ENCODE measurements around the gene TOM1L1. TPM values are rescaled to one million over a fixed set of nuclear protein-coding genes. Genes with fewer than 3 reads are reported as not detected.

Gene TOM1L1
- polyA plus RNA-seq, 3 donors: 85.7 to 111 (median 108) TPM

DNA sequence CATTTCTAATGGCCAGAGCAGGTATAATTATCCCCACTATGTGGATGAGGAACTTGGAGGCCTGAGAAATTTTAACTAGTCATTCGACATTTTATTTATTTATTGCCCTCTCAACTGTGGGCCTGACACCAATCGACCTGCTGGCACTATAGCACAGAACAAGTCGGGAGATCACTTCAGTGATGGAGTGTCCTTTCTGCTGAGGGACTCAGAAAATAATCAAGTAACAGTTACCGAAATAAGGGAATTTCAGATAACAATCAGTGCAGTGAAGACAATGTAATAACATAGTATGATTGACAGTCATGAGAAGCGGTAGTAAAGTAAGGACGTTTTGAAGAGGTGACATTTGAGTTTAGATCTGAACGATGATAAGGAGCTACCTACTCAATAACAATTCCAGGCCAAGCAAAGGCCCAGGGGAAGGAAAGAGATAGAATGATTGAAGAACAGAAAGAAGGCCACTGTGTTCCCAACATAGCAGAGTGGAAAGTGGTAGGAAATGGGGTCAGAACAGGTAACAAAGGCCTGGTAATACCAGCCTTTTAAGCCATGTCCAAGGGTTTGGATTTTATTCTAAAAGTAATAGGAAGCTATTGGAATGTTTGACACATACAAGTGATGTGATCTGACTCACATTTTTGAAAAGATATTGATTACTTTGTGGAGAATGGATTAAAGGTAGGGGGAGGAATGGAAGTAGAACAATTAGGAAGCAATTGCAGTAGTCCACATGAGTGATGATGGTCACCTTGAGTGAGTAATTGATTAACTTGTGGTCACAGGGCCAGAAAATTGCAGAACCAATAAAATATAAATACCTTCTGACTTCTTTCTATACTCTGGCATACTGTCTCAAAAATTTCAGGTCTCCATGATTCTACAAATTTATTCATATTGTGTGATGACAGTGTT lies 69.3 kb downstream of the TOM1L1 start:
- no peak for DNase-seq (ENCODE audit: extremely low read depth in 1 of 11, low read depth in 9 of 11, low spot score in 4 of 11)

DNA sequence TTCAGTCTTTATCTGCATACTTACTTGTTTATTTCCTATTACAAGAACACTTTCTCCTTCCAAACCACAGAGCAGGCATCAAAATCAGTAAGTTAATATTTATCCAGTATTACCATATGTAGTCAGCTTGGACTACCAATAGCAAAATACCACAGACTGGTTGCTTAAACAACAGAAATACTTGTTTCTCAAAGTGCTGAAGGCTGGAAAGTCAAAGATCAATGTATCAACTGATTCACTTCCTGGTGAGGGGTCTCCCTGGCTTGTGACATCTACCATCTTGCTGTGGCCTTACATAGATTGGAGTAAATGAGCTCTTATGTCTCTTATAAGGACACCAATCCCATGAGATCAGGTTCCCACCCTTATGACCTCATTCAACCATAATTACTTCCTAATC lies 70.5 kb downstream of the TOM1L1 start:
- no peak for DNase-seq (ENCODE audit: extremely low read depth in 1 of 11, low read depth in 9 of 11, low spot score in 4 of 11)

DNA sequence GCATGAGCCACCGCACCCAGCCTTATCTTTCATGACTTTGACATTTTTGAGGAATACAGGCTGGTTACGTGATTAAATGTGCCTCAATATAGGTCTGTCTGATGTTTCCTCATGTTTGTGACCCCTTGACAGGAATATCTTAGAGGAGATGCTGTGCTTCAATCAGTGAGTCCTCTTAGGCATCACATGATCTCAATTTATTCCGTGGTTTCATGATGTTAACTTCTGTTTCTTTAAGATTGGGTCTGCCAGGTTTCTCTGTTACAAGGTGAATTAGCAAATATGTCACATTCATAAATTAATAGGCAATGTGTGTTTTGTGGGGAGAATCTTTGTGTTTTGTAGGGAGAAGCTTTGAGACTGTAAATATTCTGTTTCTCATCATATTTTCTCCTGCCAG lies 71.2 kb downstream of the TOM1L1 start:
- DNase-seq (ENCODE audit: extremely low read depth in 1 of 11, low read depth in 9 of 11, low spot score in 4 of 11): no peak

- DNase-seq (ENCODE audit: extremely low read depth in 1 of 11, low read depth in 9 of 11, low spot score in 4 of 11): no peak
Observed at GRCh38 chr17:54972406-54973138, 71.9 kb downstream of the TOM1L1 start.

- no peak for DNase-seq (ENCODE audit: extremely low read depth in 1 of 11, low read depth in 9 of 11, low spot score in 4 of 11)
Observed at GRCh38 chr17:54974759-54975158, 74.1 kb downstream of the TOM1L1 start.

DNA sequence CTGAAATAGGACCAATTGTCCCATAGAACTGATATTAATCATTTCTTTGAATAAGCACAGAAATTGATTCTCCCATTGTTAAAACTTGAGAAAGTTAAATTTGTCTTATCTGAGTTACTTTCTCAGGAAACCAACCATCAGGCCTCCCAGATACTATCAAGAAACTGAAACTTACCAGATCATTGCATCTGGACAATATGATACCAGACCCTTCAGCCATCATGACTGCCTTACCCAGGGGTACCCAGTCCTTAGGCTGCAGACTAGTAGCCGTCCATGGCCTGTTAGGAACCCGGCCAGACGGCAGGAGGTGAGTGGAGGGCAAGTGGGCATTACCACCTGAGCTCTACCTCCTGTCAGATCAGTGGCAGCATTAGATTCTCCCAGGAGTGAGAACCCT lies 75.7 kb downstream of the TOM1L1 start:
- no peak for DNase-seq (ENCODE audit: extremely low read depth in 1 of 11, low read depth in 9 of 11, low spot score in 4 of 11)

GRCh38 chr17:54977744-54978143 lies 77.1 kb downstream of the TOM1L1 start:
- no peak for DNase-seq (ENCODE audit: extremely low read depth in 1 of 11, low read depth in 9 of 11, low spot score in 4 of 11)

DNA sequence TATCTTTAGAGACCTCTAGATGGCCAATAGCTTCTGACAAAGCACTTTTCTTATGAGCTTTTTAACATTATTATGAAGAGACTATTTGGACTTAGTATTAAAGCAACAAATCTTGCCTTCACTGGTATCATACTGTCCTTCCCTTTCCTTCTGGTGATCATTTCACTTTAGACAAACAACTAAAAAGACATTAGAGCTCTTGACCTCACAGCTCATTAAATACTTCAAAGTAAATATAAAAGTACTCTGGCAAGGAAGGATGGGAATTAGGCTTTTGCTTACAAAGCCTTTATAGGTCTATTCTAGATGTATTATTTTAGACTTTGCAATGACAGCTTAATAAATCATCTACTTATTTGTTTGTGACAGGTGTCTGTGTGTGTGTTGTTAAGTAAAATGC lies 79.0 kb downstream of the TOM1L1 start:
- no peak for DNase-seq (ENCODE audit: extremely low read depth in 1 of 11, low read depth in 9 of 11, low spot score in 4 of 11)

DNA sequence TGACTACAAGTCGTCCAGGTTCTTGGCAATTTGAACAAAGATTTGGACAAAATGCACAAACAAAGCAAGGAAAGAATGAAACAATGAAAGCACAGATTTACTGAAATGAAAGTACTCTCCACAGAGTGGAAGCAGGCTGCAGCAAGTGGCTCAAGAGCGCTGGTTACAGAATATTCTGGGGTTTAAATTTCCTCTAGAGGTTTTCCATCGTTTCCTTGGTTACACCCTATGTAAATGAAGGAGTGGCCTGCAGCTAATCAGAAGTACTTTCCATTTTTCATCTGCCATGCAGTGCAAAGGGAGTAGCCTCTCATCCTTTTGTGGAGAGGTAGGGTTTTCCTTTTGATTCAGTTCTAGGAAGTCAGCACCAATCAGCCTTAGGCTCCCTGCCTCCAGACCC lies 79.7 kb downstream of the TOM1L1 start:
- no peak for DNase-seq (ENCODE audit: extremely low read depth in 1 of 11, low read depth in 9 of 11, low spot score in 4 of 11)

GRCh38 chr17:54982399-54982798 lies 81.7 kb downstream of the TOM1L1 start:
- no peak for DNase-seq (ENCODE audit: extremely low read depth in 1 of 11, low read depth in 9 of 11, low spot score in 4 of 11)

DNA sequence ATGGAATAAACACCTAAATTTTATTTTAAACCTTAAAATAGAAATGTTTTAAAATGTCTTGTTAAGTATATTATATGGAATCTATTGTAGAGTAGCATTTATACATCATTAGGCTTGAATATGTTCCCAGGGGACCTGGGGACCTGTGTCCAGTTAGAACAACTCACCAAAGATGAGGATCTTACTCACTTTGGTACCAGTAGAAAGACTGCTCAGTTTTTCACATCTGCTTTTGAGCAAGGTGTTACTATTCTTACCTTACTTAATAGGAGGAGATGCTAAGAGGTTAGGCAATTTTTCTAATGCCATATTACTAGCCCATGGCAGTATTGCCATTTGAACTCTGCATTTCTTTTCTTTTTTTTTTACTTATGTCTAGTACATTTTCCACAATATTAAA lies 82.6 kb downstream of the TOM1L1 start:
- no peak for DNase-seq (ENCODE audit: extremely low read depth in 1 of 11, low read depth in 9 of 11, low spot score in 4 of 11)

GRCh38 chr17:54985476-54985875 lies 84.8 kb downstream of the TOM1L1 start:
- DNase-seq (ENCODE audit: extremely low read depth in 1 of 11, low read depth in 9 of 11, low spot score in 4 of 11): no peak

DNA sequence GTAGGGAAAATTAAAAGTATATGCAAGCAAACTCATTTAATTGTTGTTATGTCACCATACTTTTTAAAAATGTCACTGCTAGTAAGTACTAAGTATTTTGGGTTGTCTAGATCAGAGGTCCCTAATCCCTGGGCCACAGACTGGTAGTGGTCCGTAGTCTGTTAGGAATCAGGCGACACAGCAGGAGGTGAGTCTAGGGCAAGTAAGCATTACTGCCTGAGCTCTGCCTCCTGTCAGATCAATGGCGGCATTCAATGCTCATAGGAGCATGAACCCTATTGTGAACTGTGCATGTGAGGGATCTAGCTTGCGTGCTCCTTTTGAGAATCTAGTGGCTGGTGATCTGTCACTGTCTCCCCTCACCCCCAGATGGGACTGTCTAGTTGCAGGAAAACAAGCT lies 89.5 kb downstream of the TOM1L1 start:
- no peak for DNase-seq (ENCODE audit: extremely low read depth in 1 of 11, low read depth in 9 of 11, low spot score in 4 of 11)

DNA sequence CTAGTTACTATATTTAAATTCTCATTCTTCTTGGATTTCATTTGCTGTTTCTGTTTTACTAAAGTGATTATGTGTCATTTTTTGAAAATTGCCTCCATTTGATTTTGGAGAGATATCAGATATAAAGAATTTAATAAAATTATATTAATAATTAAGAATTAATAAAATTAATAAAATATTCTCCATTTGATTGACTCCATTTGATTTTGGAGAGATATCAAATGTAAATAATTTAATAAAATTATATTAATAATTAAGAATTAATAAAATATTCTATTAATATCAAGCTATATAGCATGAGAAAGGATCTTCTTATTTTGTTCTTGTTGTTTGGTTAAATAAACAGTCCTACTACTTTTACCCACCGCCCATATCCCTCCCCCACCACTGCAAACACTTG lies 90.9 kb downstream of the TOM1L1 start:
- DNase-seq (ENCODE audit: extremely low read depth in 1 of 11, low read depth in 9 of 11, low spot score in 4 of 11): no peak

DNA sequence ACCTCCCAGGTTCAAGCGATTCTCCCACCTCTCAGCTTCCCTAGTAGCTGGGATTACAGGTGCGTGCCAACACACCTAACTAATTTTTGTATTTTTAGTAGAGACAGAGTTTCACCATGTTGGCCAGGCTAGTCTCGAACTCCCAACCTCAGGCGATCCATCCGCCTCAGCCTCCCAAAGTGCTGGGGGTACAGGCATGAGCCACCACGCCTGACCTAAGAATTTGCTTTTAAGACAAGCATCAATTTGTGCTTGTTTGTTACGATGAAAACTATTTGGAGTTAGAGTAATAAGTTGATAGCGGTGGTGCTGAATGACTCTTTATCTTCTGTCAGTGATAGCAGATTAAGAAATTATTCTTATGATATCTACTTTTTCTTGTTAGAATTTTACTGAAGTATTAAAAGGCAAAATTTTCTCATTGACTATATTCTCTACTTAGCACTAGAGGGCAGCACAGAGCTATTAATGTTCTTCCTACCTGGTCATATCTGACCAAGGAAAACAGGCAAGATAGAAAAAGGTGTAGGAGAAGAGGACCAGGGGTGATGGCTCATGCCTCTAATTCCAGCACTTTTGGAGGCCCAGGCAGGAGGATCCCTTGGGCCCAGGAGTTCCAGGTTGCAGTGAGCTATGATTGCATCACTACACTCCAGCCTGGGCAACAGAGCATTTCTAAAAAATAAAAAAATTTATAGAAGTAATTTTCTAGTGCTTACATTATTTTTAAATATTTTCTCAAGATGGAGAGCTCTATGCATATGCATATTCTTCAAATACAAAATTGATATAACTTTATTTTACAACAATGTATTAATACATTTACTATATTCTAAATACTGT lies 92.4 kb downstream of the TOM1L1 start:
- peak; percentile 17 to 48 (median 28) for DNase-seq (ENCODE audit: extremely low read depth in 1 of 11, low read depth in 9 of 11, low spot score in 4 of 11)

DNA sequence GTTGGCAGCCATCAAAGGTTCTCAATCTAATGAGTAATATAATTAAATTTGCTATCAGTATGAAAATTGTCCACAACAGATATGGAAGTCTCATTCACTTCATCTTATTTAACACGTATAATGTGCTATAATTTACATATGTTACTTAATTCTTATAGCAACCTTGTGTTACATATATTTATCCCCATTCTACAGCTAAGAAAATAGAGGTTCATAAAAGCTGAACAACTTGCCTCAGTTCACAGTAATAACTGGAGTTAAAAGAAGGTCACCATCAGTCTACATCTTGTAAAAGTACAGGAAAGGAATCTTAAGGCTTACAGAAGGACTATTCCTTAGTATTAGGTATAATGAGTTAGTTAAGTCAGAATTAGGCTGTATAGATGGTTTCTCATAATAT lies 95.8 kb downstream of the TOM1L1 start:
- DNase-seq (ENCODE audit: extremely low read depth in 1 of 11, low read depth in 9 of 11, low spot score in 4 of 11): no peak

DNA sequence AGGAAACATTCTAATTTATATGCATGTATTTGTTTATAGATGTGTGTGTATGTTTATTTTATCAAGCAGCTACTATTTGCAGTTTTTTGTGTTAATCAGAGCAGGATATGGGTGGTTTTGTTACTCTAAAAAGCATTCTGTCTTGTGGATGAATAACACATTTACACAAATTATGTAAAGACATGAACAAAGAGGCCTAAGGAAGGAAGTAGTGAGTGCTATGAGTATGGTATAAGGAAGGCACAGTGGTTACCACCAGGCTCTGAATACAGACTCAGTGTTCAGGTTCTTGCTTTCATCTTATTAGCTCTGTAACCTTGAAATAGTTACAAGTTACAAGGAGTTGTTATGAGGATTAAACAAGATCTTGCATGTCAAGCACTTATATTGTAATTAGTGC lies 101.8 kb downstream of the TOM1L1 start:
- DNase-seq (ENCODE audit: extremely low read depth in 1 of 11, low read depth in 9 of 11, low spot score in 4 of 11): no peak

DNA sequence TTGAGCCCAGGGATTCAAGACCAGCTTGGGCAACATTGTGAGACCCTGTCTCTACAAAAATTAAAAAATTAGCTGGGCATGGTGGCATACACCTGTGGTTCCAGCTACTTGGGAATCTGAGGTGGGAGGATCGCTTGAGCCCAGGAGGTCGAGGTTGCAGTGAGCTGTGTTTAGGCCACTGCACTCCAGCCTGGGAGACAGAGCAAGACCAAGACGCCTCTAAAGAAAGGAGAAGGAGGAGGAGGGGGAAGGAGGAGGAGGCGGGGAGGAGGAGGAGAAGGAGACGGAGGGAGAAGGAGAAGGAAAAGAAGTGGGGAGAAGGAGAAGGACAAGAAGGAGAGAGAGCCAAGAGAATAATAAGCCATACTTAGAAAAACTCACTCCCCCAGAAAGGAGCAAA lies 103.8 kb downstream of the TOM1L1 start:
- DNase-seq (ENCODE audit: extremely low read depth in 1 of 11, low read depth in 9 of 11, low spot score in 4 of 11): no peak

GRCh38 chr17:55005520-55005919 lies 104.9 kb downstream of the TOM1L1 start:
- no peak for DNase-seq (ENCODE audit: extremely low read depth in 1 of 11, low read depth in 9 of 11, low spot score in 4 of 11)

Measured in renal cortex interstitium (tissue), 11 donors.